Ishikawa (cell line): ENCODE measurements around the gene IL17RC.

Source experiments
- CREB1 ChIP-seq: IDR thresholded peaks from 2 replicates; pipeline ENCODE4 v1.6.1; 2012; ENCODE audit warnings: low read depth
- EGR1 ChIP-seq: IDR thresholded peaks from 2 replicates; pipeline ENCODE4 v1.6.1; 2012
- EP300 ChIP-seq: IDR thresholded peaks from 2 replicates; pipeline ENCODE4 v1.6.1; 2012; ENCODE audit warnings: borderline replicate concordance
- FOXM1 ChIP-seq: IDR thresholded peaks from 2 replicates; pipeline ENCODE4 v1.6.1; 2012; ENCODE audit warnings: low read depth, borderline replicate concordance
- NFIC ChIP-seq: IDR thresholded peaks from 2 replicates; pipeline ENCODE4 v1.6.1; 2012
- RAD21 ChIP-seq: IDR thresholded peaks from 2 replicates; pipeline ENCODE4 v1.6.1; 2012; ENCODE audit warnings: low read depth
- TAF1 ChIP-seq: IDR thresholded peaks from 2 replicates; pipeline ENCODE4 v1.6.1; 2012; ENCODE audit warnings: low read depth, mild to moderate bottlenecking
- TCF12 ChIP-seq: IDR thresholded peaks from 2 replicates; pipeline ENCODE4 v1.6.1; 2012; ENCODE audit warnings: low read depth
- TEAD4 ChIP-seq: IDR thresholded peaks from 2 replicates; pipeline ENCODE4 v1.6.1; 2012
- YY1 ChIP-seq: IDR thresholded peaks from 2 replicates; pipeline ENCODE4 v1.6.1; 2012; ENCODE audit warnings: low read depth
- ZBTB7A ChIP-seq: IDR thresholded peaks from 2 replicates; pipeline ENCODE4 v1.6.1; 2012; ENCODE audit warnings: low read depth
- TF ChIP-seq, protein P1 (sequence below): IDR thresholded peaks from 2 replicates; pipeline ENCODE4 v1.6.1; 2012
- TF ChIP-seq, protein P2 (sequence below): IDR thresholded peaks from 2 replicates; pipeline ENCODE4 v1.6.1; 2012; ENCODE audit warnings: low read depth, mild to moderate bottlenecking

DNA sequence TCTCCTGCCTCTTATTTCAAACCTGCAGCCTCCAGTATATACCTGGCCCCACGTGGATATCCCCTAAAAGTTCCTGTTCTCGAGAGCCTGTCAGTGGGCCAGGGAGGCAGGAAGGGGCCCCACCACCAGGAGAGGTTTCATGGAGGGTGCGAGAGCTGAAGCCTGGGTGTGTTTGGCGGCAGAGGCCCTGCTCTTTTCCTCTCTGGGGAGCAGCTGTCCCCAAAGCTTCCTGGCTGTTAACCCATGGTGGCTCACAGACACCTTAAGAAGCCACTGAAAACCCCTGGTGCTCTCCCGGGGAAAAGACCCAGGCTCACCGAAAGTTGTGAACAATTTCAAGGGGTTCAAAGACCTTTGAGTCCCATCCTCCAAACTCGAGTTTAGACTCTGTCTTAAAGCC lies 34.2 kb downstream of the IL17RC start:
- TF ChIP-seq, protein P1, sequence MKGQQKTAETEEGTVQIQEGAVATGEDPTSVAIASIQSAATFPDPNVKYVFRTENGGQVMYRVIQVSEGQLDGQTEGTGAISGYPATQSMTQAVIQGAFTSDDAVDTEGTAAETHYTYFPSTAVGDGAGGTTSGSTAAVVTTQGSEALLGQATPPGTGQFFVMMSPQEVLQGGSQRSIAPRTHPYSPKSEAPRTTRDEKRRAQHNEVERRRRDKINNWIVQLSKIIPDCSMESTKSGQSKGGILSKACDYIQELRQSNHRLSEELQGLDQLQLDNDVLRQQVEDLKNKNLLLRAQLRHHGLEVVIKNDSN: no peak
- TF ChIP-seq EP300 (no peak), EGR1 (no peak), YY1 (no peak), NFIC (no peak), TAF1 (no peak), ZBTB7A (no peak), CREB1 (no peak), RAD21 (no peak), FOXM1 (no peak), TEAD4 (no peak), TCF12 (no peak)
- TF ChIP-seq, protein P2, sequence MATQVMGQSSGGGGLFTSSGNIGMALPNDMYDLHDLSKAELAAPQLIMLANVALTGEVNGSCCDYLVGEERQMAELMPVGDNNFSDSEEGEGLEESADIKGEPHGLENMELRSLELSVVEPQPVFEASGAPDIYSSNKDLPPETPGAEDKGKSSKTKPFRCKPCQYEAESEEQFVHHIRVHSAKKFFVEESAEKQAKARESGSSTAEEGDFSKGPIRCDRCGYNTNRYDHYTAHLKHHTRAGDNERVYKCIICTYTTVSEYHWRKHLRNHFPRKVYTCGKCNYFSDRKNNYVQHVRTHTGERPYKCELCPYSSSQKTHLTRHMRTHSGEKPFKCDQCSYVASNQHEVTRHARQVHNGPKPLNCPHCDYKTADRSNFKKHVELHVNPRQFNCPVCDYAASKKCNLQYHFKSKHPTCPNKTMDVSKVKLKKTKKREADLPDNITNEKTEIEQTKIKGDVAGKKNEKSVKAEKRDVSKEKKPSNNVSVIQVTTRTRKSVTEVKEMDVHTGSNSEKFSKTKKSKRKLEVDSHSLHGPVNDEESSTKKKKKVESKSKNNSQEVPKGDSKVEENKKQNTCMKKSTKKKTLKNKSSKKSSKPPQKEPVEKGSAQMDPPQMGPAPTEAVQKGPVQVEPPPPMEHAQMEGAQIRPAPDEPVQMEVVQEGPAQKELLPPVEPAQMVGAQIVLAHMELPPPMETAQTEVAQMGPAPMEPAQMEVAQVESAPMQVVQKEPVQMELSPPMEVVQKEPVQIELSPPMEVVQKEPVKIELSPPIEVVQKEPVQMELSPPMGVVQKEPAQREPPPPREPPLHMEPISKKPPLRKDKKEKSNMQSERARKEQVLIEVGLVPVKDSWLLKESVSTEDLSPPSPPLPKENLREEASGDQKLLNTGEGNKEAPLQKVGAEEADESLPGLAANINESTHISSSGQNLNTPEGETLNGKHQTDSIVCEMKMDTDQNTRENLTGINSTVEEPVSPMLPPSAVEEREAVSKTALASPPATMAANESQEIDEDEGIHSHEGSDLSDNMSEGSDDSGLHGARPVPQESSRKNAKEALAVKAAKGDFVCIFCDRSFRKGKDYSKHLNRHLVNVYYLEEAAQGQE: no peak
